Measurements from ENCODE around the gene AIF1L. TPM values are rescaled to one million over a fixed set of nuclear protein-coding genes. Genes with fewer than 3 reads are reported as not detected.

AIF1L gene
- total and polyA plus RNA-seq, 2 of the 13 experiments (the other 11 are each of a cell fraction or from before 2014, with no cell fraction given): 12.4 to 36.5 TPM

GRCh38 chr9:131092030-131092429 lies 4.3 kb upstream of the AIF1L start:
- TF ChIP-seq ZNF816 (CRISPR knock-in tag; IDR thresholded peaks at IDR 0.05; ENCODE audit: borderline replicate concordance): no peak
- no peak for TF ChIP-seq PHF21A (CRISPR knock-in tag; IDR thresholded peaks at IDR 0.05)
- TF ChIP-seq ZNF589 (CRISPR knock-in tag; conservative IDR thresholded peaks at IDR 0.05): no peak
- no peak for TF ChIP-seq CEBPB (IDR thresholded peaks at IDR 0.05; ENCODE audit: borderline replicate concordance, low read depth, low read length)
- TF ChIP-seq ZBTB37 (CRISPR knock-in tag; IDR thresholded peaks at IDR 0.05): no peak
- no peak for TF ChIP-seq DDIT3 (CRISPR knock-in tag; IDR thresholded peaks at IDR 0.05)
- TF ChIP-seq MNT (IDR thresholded peaks at IDR 0.05): peak; percentile 87
- Histone ChIP-seq H3K9me3 (ENCODE audit: low read length) (no peaks in the 10 kb centered on the region), H3K9ac (ENCODE audit: insufficient read depth, low read depth, low read length) (no peak overlapping the region), H3K79me2 (ENCODE audit: insufficient read depth, low read length) (no peaks in the 10 kb centered on the region), H3K27me3 (ENCODE audit: control insufficient read depth in 1 of 2, insufficient read depth in 2 of 2, low read length in 2 of 2) (peaks cover 7 to 77% of the 10 kb centered on the region in 2 experiments; a peak in 4 of 5 replicates), H3K27ac (ENCODE audit: extremely low read length, insufficient read depth, low read length) (no peak overlapping the region), H3K4me2 (ENCODE audit: low read depth, low read length) (no peak overlapping the region), H3K36me3 (replicated peaks in 1 of 2; ENCODE audit: control insufficient read depth in 1 of 2, insufficient read depth in 2 of 2, low read length in 2 of 2) (no peaks in the 10 kb centered on the region), H2AFZ (ENCODE audit: low read length) (no peak overlapping the region), H3K4me3 (replicated peaks in 1 of 3; ENCODE audit: insufficient read depth in 1 of 3, low read depth in 2 of 3, low read length in 3 of 3) (no peak overlapping the region), H4K20me1 (ENCODE audit: insufficient read depth, low read length) (no peaks in the 10 kb centered on the region), H3K4me1 (ENCODE audit: insufficient read depth, low read length) (peaks cover 21% of the 10 kb centered on the region)
- no peak for ATAC-seq
- no peak for DNase-seq (ENCODE audit: low spot score)
- BruUV-seq (replicated peaks): no TSS peak
- FAIRE-seq: no peak
- POLR2A ChIA-PET: no interaction called here
- CTCF ChIA-PET (ENCODE audit: low intra/inter-chr PET ratio, low total read pairs): no interaction called here
- in situ Hi-C loops (cut with HindIII; ENCODE audit: extremely low pct_ligation_motif_present, low pct_unique_long_range_greater_than_20kb): no loop called here
- 26% methylated on average over 4 of the region's 6 CpGs for WGBS (ENCODE audit: low lambda C conversion rate)
- intact Hi-C loops (cut with micrococcal nuclease; ENCODE audit: unreplicated experiment): no loop called here
